RWPE2 (cell line): ENCODE results near the gene ALDH4A1.
A peak's percentile ranks its signal among the peaks of the same experiment; 100 is the strongest.

Source experiments
- ATAC-seq: fragments of 200-7000 bp; cut with Tn5 transposase; 3 replicates; pipeline ENCODE4 v1.9.1; 2021; ENCODE audit warnings: low read depth
- DNase-seq: peaks from one replicate; pipeline ENCODE4 v3.0.0-alpha.2; 2020; ENCODE audit warnings: low spot score
- H3K27ac ChIP-seq: fragments of 450-650 bp; 2 replicates; pipeline ENCODE4 v1.5.1; 2017; ENCODE audit warnings: mild to moderate bottlenecking; ENCODE audit not compliant: poor library complexity, severe bottlenecking
- H3K27me3 ChIP-seq: fragments of 250-450 bp; sonication (Bioruptor Pico); 2 replicates; pipeline ENCODE4 v1.5.1; 2021; ENCODE audit warnings: mild to moderate bottlenecking, moderate library complexity; ENCODE audit not compliant: insufficient read depth, poor library complexity, severe bottlenecking
- H3K36me3 ChIP-seq: fragments of 250-450 bp; sonication (Bioruptor Pico); 2 replicates; pipeline ENCODE4 v1.5.1; 2020; ENCODE audit warnings: low read depth, mild to moderate bottlenecking, moderate library complexity
- H3K4me1 ChIP-seq: fragments of 250-450 bp; sonication (Bioruptor Pico); 2 replicates; pipeline ENCODE4 v1.5.1; 2021; ENCODE audit warnings: mild to moderate bottlenecking, moderate library complexity; ENCODE audit not compliant: insufficient read depth, poor library complexity, severe bottlenecking
- H3K4me3 ChIP-seq: fragments of 250-450 bp; sonication (Bioruptor Pico); 2 replicates; pipeline ENCODE4 v1.5.1; 2021; ENCODE audit warnings: mild to moderate bottlenecking, moderate library complexity; ENCODE audit not compliant: severe bottlenecking
- H3K9me3 ChIP-seq: fragments of 250-450 bp; sonication (Bioruptor Pico); 2 replicates; pipeline ENCODE4 v1.5.1; 2021; ENCODE audit warnings: mild to moderate bottlenecking, moderate library complexity; ENCODE audit not compliant: severe bottlenecking
- CTCF ChIP-seq: fragments of 450-650 bp; IDR thresholded peaks from one replicate; pipeline ENCODE4 v1.5.1; 2017; ENCODE audit warnings: mild to moderate bottlenecking, moderate library complexity; ENCODE audit not compliant: poor library complexity, severe bottlenecking

The ALDH4A1 gene

GRCh38 chr1:18924221-18924691 is 21.9 kb upstream of the ALDH4A1 start:
- no peak for DNase-seq
- Histone ChIP-seq H3K27ac (peak overlapping the region; percentile 73), H3K9me3 (no peaks in the 10 kb centered on the region), H3K4me3 (no peak overlapping the region), H3K27me3 (no peaks in the 10 kb centered on the region), H3K36me3 (peaks cover 23% of the 10 kb centered on the region), H3K4me1 (peaks cover 59% of the 10 kb centered on the region)
- no peak for TF ChIP-seq CTCF
- no peak for ATAC-seq

GRCh38 chr1:18923756-18924211 is 21.4 kb upstream of the ALDH4A1 start:
- H3K27me3 ChIP-seq: no peaks in the 10 kb centered on the region
- no peaks in the 10 kb centered on the region for H3K9me3 ChIP-seq
- peak overlapping the region; percentile 73 for H3K27ac ChIP-seq
- H3K4me3 ChIP-seq: no peak overlapping the region
- ATAC-seq: peak; percentile 4; the same call in 1 of the 3 replicates
- TF ChIP-seq CTCF: no peak
- DNase-seq: no peak
- peaks cover 27% of the 10 kb centered on the region for H3K36me3 ChIP-seq
- H3K4me1 ChIP-seq: peaks cover 57% of the 10 kb centered on the region

- TF ChIP-seq CTCF: no peak
- peak; percentile 33 for ATAC-seq
- H3K27me3 ChIP-seq: no peaks in the 10 kb centered on the region
- H3K36me3 ChIP-seq: peaks cover 32% of the 10 kb centered on the region
- no peaks in the 10 kb centered on the region for H3K9me3 ChIP-seq
- no peak for DNase-seq
- peak overlapping the region; percentile 73 for H3K27ac ChIP-seq
- H3K4me3 ChIP-seq: no peak overlapping the region
- H3K4me1 ChIP-seq: peaks cover 50% of the 10 kb centered on the region
Observed at GRCh38 chr1:18922848-18923755, 20.7 kb upstream of the ALDH4A1 start.

- ATAC-seq (peak; percentile 14; the same call in 2 of the 3 replicates), DNase-seq (no peak)
- Histone ChIP-seq H3K4me1 (peaks cover 43% of the 10 kb centered on the region), H3K27me3 (no peaks in the 10 kb centered on the region), H3K4me3 (no peak overlapping the region), H3K36me3 (peaks cover 40% of the 10 kb centered on the region), H3K27ac (peak overlapping the region; percentile 73), H3K9me3 (no peaks in the 10 kb centered on the region)
- TF ChIP-seq CTCF: no peak
Observed at GRCh38 chr1:18922319-18922726, 20.0 kb upstream of the ALDH4A1 start.
